ENCODE data around the gene GH2. TPM values are rescaled to one million over a fixed set of nuclear protein-coding genes. Genes with fewer than 3 reads are reported as not detected.
"Not testable (repeated sequence)": the region's sequence is repeated elsewhere in the genome, so short reads cannot be mapped to it uniquely, and the experiment has no call there.

Gene GH2
- total and polyA plus RNA-seq, 2 experiments from 2014 or later: 0.59 to 2.3 TPM

DNA sequence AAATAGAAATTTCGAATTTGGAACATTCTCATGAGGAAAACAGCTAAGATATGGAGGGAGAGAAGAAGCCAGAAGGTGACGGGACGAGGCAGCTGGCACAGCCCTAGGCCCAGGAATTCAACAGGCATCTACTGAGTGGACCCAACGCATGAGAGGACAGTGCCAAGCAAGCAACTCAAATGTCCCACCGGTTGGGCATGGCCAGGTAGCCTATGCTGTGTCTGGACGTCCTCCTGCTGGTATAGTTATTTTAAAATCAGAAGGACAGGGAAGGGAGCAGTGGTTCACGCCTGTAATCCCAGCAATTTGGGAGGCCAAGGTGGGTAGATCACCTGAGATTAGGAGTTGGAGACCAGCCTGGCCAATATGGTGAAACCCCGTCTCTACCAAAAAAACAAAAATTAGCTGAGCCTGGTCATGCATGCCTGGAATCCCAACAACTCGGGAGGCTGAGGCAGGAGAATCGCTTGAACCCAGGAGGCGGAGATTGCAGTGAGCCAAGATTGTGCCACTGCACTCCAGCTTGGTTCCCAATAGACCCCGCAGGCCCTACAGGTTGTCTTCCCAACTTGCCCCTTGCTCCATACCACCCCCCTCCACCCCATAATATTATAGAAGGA is 34.9 kb upstream of the GH2 start (continued):
- TF ChIP-seq JUNB (IDR thresholded peaks at IDR 0.05; ENCODE audit: unreplicated experiment): no peak
- TF ChIP-seq CREB1 (CRISPR knock-in tag; IDR thresholded peaks at IDR 0.05; ENCODE audit: low read depth): no peak
- TF ChIP-seq ZNF331 (CRISPR knock-in tag; IDR thresholded peaks at IDR 0.05; ENCODE audit: low read depth): no peak
- no peak for TF ChIP-seq NANOG (IDR thresholded peaks at IDR 0.05; ENCODE audit: borderline replicate concordance)

DNA sequence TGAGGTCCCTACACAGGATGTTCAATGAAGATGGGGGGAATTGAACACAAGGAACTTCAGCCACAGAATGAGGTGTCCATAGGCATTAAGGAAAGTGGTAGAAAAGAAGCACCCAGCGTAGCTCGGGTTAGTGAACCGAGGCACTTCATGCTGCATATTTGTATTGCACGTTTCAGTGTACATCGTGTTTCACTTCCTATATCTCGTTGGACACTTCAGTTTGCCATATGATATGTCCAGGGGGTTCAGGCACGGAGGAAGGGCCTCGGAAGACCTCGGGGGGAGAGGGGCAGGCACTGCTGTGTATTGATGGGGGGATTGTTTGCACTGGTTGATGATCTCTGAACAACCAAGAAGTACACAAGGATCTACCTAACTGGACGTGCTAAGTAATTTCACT is 34.0 kb upstream of the GH2 start:
- H3K4me3 ChIP-seq; H3K36me3 ChIP-seq (ENCODE audit: insufficient read depth); H4K20me1 ChIP-seq (replicated peaks; ENCODE audit: insufficient read depth); H3K4me1 ChIP-seq (ENCODE audit: insufficient read depth); H3K9me2 ChIP-seq (ENCODE audit: insufficient read depth); H2AFZ ChIP-seq; H3K27ac Mint-ChIP-seq; H3K27ac ChIP-seq (ENCODE audit: low read depth); ATAC-seq; H3K36me3 Mint-ChIP-seq (ENCODE audit: low read depth); H3K79me2 ChIP-seq (replicated peaks; ENCODE audit: insufficient read depth); H3K4me3 Mint-ChIP-seq; DNase-seq (ENCODE audit: low spot score); H3K27me3 ChIP-seq (ENCODE audit: insufficient read depth); H3K9me3 Mint-ChIP-seq; H3K4me2 ChIP-seq; H3F3A ChIP-seq (replicated peaks; ENCODE audit: low read depth): not testable (repeated sequence)
- Mint-ChIP-seq H3K4me1 (peaks cover 30% of the 10 kb centered on the region), H3K27me3 (ENCODE audit: insufficient read depth, low read depth, poor library complexity) (peaks cover 25% of the 10 kb centered on the region)

DNA sequence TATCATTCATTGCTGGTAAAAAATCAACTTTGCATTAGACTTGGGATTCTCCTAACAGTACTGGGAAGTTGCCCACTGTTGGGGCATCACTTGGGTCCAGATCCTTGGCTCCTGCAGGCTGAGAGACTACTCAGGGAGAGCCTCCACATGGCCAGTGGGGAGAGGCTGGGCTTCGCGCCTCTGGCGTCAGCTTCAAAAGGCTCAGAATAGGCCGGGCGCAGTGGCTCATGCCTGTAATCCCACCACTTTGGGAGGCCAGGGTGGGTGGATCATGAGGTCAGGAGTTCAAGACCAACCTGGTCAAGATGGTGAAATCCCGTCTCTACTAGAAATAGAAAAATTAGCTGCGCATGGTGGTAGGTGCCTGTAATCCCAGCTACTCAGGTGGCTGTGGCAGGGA is 32.7 kb upstream of the GH2 start:
- H3K36me3 ChIP-seq (ENCODE audit: insufficient read depth): no peaks in the 10 kb centered on the region
- H3K4me3 Mint-ChIP-seq: no peak overlapping the region
- H3K4me3 ChIP-seq: no peak overlapping the region
- H3K36me3 Mint-ChIP-seq (ENCODE audit: low read depth): no peaks in the 10 kb centered on the region
- ATAC-seq (no peak), DNase-seq (ENCODE audit: low spot score) (no peak)
- H3K9me3 Mint-ChIP-seq: no peaks in the 10 kb centered on the region
- H4K20me1 ChIP-seq (replicated peaks; ENCODE audit: insufficient read depth): no peaks in the 10 kb centered on the region
- H3K79me2 ChIP-seq (replicated peaks; ENCODE audit: insufficient read depth): no peaks in the 10 kb centered on the region
- no peaks in the 10 kb centered on the region for H3F3A ChIP-seq (replicated peaks; ENCODE audit: low read depth)
- no peak overlapping the region for H3K27ac ChIP-seq (ENCODE audit: low read depth)
- no peak overlapping the region for H2AFZ ChIP-seq
- H3K4me1 Mint-ChIP-seq: peaks cover 29% of the 10 kb centered on the region
- no peaks in the 10 kb centered on the region for H3K27me3 ChIP-seq (ENCODE audit: insufficient read depth)
- peaks cover 2% of the 10 kb centered on the region; the same call in 1 of the 2 replicates for H3K4me1 ChIP-seq (ENCODE audit: insufficient read depth)
- H3K27ac Mint-ChIP-seq: no peak overlapping the region
- no peak overlapping the region for H3K4me2 ChIP-seq
- H3K27me3 Mint-ChIP-seq (ENCODE audit: insufficient read depth, low read depth, poor library complexity): peaks cover 21% of the 10 kb centered on the region
- H3K9me2 ChIP-seq (ENCODE audit: insufficient read depth): no peaks in the 10 kb centered on the region
- TF ChIP-seq, protein P1, sequence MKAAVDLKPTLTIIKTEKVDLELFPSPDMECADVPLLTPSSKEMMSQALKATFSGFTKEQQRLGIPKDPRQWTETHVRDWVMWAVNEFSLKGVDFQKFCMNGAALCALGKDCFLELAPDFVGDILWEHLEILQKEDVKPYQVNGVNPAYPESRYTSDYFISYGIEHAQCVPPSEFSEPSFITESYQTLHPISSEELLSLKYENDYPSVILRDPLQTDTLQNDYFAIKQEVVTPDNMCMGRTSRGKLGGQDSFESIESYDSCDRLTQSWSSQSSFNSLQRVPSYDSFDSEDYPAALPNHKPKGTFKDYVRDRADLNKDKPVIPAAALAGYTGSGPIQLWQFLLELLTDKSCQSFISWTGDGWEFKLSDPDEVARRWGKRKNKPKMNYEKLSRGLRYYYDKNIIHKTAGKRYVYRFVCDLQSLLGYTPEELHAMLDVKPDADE (IDR thresholded peaks at IDR 0.05): no peak
- TF ChIP-seq CREB1 (CRISPR knock-in tag; IDR thresholded peaks at IDR 0.05; ENCODE audit: low read depth) (no peak), JUNB (IDR thresholded peaks at IDR 0.05; ENCODE audit: unreplicated experiment) (no peak), ZNF331 (CRISPR knock-in tag; IDR thresholded peaks at IDR 0.05; ENCODE audit: low read depth) (no peak), STAT1 (IDR thresholded peaks at IDR 0.05; ENCODE audit: unreplicated experiment) (no peak), EZH2 (IDR thresholded peaks at IDR 0.05; ENCODE audit: low read depth, unreplicated experiment) (no peak), ZNF114 (CRISPR knock-in tag; IDR thresholded peaks at IDR 0.05) (no peak), NANOG (IDR thresholded peaks at IDR 0.05; ENCODE audit: borderline replicate concordance) (no peak), EZH2phosphoT487 (IDR thresholded peaks at IDR 0.05; ENCODE audit: unreplicated experiment) (no peak)
- TF ChIP-seq, protein P2, sequence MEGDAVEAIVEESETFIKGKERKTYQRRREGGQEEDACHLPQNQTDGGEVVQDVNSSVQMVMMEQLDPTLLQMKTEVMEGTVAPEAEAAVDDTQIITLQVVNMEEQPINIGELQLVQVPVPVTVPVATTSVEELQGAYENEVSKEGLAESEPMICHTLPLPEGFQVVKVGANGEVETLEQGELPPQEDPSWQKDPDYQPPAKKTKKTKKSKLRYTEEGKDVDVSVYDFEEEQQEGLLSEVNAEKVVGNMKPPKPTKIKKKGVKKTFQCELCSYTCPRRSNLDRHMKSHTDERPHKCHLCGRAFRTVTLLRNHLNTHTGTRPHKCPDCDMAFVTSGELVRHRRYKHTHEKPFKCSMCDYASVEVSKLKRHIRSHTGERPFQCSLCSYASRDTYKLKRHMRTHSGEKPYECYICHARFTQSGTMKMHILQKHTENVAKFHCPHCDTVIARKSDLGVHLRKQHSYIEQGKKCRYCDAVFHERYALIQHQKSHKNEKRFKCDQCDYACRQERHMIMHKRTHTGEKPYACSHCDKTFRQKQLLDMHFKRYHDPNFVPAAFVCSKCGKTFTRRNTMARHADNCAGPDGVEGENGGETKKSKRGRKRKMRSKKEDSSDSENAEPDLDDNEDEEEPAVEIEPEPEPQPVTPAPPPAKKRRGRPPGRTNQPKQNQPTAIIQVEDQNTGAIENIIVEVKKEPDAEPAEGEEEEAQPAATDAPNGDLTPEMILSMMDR (conservative IDR thresholded peaks at IDR 0.05; ENCODE audit: low read depth in 2 of 2): no peak
- TF ChIP-seq, protein P3, sequence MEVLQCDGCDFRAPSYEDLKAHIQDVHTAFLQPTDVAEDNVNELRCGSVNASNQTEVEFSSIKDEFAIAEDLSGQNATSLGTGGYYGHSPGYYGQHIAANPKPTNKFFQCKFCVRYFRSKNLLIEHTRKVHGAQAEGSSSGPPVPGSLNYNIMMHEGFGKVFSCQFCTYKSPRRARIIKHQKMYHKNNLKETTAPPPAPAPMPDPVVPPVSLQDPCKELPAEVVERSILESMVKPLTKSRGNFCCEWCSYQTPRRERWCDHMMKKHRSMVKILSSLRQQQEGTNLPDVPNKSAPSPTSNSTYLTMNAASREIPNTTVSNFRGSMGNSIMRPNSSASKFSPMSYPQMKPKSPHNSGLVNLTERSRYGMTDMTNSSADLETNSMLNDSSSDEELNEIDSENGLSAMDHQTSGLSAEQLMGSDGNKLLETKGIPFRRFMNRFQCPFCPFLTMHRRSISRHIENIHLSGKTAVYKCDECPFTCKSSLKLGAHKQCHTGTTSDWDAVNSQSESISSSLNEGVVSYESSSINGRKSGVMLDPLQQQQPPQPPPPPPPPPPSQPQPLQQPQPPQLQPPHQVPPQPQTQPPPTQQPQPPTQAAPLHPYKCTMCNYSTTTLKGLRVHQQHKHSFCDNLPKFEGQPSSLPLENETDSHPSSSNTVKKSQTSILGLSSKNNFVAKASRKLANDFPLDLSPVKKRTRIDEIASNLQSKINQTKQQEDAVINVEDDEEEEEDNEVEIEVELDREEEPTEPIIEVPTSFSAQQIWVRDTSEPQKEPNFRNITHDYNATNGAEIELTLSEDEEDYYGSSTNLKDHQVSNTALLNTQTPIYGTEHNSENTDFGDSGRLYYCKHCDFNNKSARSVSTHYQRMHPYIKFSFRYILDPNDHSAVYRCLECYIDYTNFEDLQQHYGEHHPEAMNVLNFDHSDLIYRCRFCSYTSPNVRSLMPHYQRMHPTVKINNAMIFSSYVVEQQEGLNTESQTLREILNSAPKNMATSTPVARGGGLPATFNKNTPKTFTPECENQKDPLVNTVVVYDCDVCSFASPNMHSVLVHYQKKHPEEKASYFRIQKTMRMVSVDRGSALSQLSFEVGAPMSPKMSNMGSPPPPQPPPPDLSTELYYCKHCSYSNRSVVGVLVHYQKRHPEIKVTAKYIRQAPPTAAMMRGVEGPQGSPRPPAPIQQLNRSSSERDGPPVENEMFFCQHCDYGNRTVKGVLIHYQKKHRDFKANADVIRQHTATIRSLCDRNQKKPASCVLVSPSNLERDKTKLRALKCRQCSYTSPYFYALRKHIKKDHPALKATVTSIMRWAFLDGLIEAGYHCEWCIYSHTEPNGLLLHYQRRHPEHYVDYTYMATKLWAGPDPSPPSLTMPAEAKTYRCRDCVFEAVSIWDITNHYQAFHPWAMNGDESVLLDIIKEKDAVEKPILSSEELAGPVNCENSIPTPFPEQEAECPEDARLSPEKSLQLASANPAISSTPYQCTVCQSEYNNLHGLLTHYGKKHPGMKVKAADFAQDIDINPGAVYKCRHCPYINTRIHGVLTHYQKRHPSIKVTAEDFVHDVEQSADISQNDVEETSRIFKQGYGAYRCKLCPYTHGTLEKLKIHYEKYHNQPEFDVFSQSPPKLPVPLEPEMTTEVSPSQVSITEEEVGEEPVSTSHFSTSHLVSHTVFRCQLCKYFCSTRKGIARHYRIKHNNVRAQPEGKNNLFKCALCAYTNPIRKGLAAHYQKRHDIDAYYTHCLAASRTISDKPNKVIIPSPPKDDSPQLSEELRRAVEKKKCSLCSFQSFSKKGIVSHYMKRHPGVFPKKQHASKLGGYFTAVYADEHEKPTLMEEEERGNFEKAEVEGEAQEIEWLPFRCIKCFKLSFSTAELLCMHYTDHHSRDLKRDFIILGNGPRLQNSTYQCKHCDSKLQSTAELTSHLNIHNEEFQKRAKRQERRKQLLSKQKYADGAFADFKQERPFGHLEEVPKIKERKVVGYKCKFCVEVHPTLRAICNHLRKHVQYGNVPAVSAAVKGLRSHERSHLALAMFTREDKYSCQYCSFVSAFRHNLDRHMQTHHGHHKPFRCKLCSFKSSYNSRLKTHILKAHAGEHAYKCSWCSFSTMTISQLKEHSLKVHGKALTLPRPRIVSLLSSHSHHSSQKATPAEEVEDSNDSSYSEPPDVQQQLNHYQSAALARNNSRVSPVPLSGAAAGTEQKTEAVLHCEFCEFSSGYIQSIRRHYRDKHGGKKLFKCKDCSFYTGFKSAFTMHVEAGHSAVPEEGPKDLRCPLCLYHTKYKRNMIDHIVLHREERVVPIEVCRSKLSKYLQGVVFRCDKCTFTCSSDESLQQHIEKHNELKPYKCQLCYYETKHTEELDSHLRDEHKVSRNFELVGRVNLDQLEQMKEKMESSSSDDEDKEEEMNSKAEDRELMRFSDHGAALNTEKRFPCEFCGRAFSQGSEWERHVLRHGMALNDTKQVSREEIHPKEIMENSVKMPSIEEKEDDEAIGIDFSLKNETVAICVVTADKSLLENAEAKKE (CRISPR knock-in tag; IDR thresholded peaks at IDR 0.05): no peak

All from GM23338 (cell line).